ENCODE results near the gene EPS15.
"Not testable (repeated sequence)": the region's sequence is repeated elsewhere in the genome, so short reads cannot be mapped to it uniquely, and the experiment has no call there.

Gene EPS15

DNA sequence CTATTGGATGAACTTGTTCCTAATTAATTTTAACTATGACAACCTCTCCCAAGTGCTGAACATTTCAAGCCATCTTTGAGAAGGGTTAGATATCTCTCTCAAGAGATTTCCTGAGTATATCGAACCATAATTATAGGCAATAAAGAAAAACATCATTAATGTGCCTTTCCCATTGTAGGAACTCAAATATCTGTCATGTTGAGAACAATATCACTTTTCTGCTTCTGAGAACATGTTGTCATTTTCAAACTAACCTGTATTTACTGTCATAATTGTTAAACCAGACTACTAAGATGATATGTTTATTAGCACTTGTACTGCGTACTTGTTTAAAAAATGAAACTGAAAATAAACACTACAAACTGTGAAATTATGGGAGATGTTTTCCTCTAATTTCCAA lies 4.3 kb downstream of the EPS15 start:
- no peak for DNase-seq (ENCODE audit: low spot score)

DNA sequence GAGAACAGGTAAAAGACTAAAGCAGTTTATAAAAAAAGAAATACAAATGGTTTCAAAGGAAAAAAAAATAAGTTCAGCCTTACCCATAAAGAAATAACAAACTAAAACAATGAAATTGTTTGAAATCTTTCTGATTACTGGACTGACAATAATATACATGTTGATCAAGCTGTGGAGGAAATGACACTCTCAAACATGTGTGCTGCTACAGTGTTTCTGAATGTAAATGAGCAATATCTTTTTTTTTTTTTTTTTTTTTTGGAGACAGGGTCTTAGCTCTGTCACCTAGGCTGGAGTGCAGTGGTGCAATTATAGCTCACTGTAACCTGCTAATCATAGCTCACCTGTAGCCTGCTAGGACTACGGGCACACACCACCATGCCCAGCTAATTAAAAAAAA lies 6.5 kb downstream of the EPS15 start:
- DNase-seq (ENCODE audit: low spot score): no peak

DNA sequence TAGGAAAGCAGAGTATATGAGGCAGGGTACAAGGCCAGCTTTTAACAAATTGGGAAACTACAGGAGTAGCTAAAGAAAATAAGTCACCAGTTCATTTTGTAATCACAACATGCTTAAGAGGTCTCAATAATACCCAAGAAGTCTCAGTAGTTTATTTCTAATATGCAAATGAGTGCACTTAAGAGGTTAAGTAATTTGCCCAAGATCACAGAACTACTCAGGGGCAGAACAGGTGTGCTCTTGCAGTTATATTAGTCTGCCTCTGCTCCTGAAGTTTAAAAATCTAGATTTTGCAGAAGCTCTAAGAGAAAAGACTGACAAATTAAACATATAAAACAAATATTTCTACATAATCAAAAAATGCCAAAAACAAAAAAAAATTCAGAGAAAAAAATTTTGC lies 6.9 kb downstream of the EPS15 start:
- no peak for DNase-seq (ENCODE audit: low spot score)

DNA sequence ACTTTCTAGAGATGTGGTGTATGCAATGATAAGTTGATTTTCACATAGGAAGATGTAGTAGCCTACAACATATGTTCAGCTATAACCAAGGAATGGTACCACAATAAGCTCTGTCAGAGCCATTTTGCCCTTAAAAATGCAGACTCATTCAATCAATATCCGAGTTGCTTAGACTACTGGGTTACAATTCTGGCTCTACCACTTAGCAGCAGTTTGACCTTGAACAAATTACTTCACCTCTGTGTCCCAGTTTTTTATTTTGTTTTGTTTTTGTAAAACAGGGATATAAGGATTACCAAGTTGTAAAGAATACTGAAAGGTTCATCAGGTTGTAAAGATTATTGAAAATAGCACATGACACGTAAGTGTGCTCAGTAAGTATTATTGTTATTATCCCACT lies 9.3 kb downstream of the EPS15 start:
- no peak for DNase-seq (ENCODE audit: low spot score)

DNA sequence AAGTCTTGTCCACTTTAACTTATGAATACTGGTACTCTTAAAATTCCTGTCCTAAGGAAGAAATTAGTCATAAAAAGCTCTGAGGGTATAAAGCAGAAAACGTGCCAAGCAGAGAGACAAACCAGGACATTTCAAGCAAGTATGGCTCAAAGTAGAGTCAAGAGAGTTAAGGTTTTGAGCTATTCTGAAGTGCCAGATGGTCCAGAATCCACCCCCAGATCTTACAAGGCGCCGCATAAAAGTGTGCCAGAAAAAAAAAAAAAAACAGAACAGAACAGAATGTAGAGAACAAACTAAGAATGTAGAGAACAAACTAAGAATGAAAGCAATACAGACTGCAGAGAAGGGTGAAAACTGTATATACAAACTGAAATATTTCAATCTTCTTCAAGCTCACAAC lies 12.5 kb downstream of the EPS15 start:
- no peak for DNase-seq (ENCODE audit: low spot score)

DNA sequence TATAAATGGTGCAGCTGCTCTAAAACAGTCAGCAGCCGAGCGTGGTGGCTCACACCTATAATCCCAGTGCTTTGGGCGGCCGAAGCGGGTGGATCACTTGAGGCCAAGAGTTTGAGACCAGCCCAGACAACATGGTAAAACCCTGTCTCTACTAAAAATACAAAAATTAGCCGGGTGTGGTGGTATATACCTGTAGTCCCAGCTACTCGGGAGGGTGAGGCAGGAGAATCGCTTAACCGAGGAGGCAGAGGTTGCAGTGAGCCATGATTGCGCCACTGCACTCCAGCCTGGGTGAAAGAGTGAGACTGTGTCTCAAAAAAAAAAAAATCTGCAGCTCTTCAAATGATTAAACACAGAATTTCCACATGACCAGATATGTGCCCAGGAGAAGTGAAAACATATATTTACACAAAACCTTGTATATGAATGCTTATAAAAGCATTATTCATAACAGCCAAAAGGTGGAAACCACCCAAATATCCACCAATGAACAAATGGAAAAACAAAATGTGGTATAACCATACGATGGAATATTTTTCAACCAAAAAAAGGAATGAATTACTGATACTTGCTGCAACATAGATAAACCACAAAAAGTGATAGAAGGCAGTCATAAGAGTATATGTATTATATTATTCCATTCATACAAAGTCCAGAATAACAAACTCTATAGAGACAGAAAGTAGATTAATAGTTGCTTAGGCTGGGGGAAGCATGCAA lies 14.1 kb downstream of the EPS15 start:
- DNase-seq (ENCODE audit: low spot score): no peak

DNA sequence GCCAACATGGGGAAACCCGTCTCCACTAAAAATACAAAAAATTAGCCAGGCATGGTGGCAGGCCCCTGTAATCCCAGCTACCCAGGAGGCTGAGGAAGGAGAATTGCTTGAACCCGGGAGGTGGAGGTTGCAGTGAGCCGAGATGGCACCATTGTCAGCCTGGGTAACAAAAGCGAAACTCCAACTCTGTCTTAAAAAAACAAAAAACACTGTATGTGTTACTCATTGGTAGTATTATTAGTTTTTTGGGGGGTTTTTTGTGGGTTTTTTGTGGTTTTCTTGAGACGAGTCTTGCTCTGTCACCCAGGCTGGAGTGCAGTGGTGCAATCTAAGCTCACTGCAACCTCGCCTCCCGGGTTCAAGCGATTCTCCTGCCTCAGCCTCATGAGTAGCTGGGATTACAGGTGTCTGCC lies 17.8 kb downstream of the EPS15 start:
- DNase-seq (ENCODE audit: low spot score): not testable (repeated sequence)

DNA sequence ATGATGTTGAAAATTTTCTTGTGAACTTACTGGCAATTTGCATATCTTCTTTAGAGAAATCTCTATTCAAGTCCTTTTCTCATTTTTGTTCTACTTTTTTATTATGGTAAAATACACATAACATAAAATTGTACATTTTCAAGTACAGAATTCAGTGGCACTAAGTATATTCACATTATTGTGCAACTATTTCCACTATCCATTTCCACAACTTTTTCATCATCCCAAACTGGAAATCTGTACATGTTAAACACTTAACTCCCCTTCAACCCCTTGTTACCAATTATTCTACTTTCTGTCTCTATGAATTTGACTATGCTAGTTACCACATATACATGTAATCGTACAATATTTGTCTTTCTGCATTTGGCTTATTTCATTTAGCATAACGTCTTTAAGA lies 19.4 kb downstream of the EPS15 start:
- no peak for DNase-seq (ENCODE audit: low spot score)

DNA sequence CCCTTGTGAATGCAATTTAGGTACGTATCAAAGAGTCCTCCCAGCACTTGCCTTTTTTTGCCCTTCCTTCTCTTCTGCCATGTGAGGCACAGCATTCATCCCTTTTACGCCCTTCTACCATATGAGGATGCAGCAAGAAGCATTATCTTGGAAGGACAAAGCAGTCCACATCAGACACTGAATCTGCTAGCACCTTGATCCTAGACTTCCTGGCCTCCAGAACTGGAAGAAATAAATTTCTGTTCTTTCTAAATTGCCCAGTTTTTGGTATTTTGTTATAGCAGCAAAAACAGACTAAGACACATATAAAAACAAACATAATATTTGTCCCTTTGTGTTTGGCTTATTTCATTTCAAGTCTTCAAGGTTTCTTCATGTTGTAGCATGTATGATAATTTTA lies 20.1 kb downstream of the EPS15 start:
- no peak for DNase-seq (ENCODE audit: low spot score)

DNA sequence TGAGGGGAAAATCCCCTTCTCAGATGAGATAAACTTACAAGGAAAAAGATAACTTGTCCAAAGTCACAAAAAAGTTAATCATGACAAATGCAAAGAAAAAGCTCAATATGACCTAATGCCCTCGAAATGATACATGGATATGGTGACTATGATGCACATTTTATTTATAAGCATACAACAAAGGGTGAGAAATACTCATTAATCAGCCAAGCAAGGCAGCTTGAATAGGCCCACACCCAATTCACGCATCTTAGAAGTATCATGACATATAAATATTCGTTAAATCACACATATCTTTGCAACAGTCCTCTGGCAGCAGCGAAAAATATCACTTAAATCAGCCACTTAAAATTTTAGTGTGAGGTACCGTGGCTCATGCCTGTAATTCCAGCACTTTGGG lies 21.7 kb downstream of the EPS15 start:
- no peak for DNase-seq (ENCODE audit: low spot score)

DNA sequence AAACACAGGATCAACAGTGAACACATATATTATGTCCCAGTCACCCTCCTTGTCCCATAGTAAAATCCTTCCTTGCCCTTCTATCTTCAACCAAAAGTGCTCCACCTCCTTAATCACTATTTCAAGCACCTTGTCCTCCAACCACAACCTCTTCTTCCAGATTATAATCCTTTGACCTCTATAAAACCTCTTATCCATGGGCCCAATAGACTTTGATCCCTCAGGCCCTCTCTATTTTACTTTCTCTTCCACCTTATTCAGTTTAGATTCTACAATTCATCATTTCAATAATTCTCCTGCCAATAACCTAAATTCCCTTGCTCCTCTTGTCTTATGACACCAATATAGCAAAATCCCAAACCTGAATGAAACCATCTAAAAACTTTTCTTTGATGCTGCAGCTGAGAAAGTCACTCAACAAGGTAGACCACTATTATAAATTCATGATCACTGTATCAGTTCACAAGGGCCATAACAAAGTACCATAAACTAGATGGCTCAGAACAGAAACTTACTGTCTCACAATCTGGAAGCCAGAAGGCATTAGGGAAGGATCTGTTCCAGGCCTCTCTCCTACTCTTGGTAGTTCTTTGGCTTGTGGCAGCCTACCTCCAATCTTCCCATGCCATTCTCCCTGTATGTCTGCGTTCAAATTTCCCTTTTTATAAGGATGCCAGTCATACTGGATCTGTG lies 24.8 kb downstream of the EPS15 start:
- DNase-seq (ENCODE audit: low spot score): no peak

DNA sequence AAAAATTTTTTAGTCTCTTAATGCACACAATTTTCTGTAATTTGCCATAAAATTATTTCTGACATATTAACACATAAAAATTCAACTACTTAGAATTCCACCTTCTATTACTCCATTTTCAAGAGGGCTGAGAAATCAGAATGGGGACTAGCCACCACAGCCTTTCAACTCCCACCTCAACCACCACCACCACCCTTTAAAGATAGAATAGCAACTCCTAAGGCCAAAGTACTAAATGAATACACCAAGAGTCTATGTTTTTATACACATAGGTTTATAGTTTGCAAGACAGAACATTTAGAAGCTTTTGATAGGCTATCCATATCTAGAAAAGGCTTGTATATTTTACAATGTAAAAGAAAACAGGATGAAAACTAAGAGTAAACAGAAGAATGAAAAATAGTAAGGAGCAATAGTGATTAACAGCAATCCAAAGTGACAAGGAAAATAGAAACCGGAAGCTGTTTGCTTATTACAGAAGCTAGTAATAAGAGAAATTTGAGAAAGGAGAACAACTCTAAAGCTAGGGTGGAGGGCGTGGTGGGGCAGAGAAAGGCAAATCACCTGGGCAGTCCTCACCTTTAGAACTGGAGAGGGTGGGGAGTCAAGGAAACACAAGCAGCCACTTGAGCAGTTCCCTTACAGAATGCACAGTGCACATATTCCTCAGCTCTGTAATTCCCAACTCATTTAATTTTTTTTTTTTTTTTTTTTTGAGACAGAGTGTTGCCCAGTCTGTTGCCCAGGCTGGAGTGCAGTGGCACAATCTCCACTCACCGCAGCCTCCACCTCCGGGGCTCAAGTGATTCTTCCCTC lies 27.7 kb downstream of the EPS15 start:
- no peak for DNase-seq (ENCODE audit: low spot score)

DNA sequence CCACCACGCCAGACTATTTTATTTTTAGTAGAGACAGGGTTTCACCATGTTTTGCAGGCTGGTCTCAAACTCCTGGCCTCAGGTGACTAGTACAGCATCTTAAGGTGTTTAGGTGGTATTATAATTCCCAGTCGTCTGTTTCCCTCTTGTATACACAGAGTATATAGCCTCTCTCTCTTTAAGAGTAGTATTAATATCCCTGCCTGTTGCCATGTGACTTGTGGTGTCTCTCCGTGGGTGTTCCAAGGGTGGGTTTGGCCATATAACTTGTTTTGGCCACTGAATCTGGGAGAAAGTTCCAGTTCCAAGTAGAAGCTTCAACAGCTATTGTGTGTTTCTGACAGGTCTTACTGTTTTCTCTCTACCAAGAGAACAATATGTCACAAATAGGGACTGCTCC lies 29.6 kb downstream of the EPS15 start:
- DNase-seq (ENCODE audit: low spot score): no peak

DNA sequence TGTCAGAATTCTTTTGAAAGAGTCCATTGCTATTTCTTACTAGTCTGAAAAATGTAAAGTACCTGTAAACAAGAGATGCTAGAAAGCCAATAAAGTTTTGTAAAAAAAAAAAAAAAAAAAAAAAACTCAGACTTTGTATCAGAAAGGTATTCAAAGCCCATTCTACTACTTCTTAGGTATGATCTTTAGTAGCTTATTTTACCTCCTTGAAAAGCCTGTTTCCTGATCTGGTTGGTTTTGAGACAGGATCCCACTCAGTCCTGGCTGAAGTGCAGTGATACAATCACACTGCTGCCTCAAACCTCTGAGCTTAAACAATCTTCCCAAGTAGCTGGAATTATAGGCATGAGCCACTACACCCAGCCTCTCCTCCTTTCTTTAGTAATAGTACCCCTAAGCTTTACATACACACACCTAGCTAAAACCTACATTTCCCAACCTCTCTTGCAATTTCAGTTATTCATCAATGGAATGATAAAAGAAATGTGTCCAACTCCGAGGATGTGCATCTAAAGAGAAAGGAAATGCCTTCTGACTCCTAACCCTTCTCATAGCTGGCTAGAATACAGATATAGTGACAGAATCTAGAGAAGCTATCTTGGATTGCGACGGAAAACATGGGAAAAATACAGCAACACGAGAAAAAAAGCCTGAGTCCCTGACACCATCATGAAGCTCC lies 30.6 kb downstream of the EPS15 start:
- no peak for DNase-seq (ENCODE audit: low spot score)

DNA sequence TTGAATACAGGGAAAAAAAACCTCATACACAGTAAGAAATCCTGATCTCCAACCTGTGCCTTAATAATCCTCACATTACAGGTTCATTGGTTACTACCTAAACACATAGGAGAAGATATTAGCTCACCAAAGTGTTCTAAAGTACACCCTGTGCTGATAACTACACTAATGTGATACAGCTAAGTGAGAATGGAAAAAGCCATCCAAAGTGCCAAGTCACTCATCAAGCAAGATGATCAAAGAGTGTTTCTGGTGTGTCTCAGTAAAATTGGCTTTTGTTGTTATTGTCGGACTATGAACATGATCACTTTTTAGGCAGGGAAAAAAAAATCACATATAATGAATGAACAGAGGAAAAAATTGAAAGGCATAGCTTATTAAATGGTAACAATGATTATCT lies 31.4 kb downstream of the EPS15 start:
- DNase-seq (ENCODE audit: low spot score): no peak

DNA sequence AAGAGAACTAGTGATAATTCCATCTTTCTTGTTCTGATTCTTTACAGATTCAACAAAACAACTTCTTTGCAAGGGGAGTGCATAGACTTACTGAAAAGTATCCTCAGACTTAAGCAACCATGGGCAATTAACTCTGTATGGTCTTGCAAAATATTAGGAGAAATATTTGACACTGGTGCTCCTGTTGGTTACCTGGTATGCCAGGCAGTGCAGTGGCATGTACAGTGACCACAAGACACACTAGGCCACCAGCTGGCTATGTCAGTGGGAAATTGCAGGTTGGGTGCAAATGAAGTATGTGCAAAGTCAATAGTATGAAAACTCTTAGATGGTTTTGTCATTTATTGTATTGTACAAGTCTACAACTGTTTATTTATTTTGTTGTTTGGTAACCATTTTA lies 34.5 kb downstream of the EPS15 start:
- no peak for DNase-seq (ENCODE audit: low spot score)

DNA sequence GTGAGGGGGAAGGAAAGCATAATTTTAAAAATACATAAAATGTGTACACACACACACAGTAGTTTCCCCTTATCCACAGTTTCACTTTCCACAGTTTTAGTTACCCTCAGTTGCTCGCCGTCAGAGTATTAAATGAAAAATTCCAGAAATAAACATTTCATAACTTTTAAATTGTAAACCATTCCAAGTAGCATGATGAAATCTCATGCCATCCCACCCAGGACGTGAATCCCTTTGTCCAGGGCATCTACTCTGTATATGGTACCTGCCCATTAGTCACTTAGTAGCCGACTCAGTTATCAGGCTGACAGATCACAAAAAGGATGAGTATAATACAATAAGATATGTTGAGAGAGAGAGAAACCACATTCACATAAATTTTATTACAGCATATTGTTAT lies 36.2 kb downstream of the EPS15 start:
- DNase-seq (ENCODE audit: low spot score): no peak

DNA sequence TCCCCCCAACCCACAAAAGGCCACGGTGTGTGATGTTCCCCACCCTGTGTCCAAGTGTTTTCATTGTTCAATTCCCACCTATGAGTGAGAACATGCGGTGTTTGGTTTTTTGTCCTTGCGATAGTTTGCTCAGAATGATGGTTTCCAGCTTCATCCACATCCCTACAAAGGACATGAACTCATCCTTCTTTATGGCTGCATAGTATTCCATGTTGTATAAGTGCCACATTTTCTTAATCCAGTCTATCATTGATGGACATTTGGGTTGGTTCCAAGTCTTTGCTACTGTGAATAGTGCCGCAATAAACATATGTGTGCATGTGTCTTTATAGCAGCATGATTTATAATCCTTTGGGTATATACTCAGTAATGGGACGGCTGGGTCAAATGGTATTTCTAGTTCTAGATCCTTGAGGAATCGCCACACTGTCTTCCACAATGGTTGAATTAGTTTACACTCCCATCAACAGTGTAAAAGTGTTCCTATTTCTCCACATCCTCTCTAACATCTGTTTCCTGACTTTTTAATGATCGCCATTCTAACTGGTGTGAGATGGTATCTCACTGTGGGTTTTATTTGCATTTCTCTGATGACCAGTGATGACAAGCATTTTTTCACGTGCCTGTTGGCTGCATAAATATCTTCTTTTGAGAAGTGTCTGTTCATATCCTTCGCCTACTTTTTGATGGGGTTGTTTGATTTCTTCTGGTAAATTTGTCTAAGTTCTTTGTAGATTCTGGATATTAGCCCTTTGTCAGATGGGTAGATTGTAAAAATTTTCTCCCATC lies 44.0 kb downstream of the EPS15 start:
- DNase-seq (ENCODE audit: low spot score): not testable (repeated sequence)

DNA sequence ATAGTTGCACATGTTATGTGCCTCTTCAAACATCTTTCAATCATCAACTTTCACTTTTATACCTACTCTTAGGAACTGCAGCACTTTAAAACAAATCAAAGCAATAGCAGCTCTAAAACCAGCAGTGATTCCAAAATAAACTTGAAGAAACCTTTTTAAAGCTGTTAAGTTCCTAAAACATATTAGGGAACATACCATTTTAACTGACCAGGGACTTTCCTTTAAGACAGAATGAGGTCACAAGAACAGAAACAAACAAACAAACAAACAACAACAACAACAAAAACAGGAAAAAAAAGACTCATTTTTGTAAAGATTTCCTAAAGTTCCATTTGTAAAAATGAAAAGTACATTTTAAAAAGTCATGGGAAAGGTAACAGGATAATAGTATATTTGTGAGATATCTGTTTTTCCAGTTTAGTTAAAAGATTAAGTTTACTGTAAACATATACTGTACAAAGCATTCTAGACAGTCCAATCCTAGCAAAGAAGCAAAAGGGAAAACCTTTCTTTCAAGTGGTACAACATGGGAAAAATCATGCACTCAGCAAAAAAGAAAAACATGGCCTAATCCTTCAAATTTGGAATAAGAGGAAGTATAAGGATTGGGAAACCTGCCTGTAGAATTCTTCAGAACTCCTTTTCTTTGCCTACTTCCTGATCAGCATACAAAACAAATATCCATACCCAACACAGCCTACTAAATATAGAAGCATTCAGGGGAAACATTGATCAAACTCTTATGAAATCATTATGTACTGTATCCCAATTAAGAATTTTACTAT lies 45.5 kb downstream of the EPS15 start:
- DNase-seq (ENCODE audit: low spot score): no peak

DNA sequence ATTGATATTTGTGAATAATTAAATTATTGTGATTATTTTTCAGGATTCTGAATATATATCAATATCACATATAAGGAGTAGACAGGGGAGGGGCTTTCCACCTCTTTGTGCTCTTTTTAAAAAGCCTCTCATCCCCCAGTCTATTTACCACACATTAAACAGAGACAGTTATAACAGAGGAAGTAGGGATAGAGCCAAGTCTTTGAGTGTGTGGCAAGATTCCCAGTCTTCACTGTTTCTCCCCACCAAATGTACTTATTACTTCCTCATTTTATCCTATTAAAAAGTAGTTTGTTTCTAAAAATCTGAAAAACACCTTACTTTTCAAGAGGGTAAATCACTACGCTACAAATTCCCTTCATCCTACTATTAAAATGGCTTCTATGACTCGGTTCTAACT lies 46.7 kb downstream of the EPS15 start:
- DNase-seq (ENCODE audit: low spot score): no peak

DNA sequence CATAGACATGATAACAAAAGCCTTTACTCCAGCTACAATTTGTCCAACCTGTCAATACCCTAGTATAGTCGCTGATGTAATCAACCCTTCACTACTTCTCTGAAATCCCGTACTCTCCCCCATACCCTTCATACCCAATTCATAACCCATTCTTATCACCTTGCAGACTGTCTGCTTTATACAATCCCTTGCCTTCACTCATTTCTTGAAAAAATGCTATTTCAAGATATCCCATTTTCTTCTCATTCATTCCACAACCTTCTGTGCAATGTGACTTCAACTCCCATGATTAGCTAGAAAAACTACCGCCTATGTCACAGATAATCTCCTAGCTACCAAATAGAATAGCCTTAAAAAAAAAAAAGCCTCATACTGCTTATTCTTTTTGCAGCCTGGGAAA lies 49.5 kb downstream of the EPS15 start:
- DNase-seq (ENCODE audit: low spot score): no peak

Measured in hepatic stellate cell (primary cell).